NT2/D1 (cell line): ENCODE results near the gene NAV2.

Source experiments
- YY1 ChIP-seq: IDR thresholded peaks from 2 replicates; pipeline ENCODE4 v1.6.1; 2011; ENCODE audit not compliant: insufficient read length, insufficient read depth
- ZNF274 ChIP-seq: IDR thresholded peaks from 2 replicates; pipeline ENCODE4 v1.6.1; 2011; ENCODE audit warnings: mild to moderate bottlenecking, low read depth, low read length

DNA sequence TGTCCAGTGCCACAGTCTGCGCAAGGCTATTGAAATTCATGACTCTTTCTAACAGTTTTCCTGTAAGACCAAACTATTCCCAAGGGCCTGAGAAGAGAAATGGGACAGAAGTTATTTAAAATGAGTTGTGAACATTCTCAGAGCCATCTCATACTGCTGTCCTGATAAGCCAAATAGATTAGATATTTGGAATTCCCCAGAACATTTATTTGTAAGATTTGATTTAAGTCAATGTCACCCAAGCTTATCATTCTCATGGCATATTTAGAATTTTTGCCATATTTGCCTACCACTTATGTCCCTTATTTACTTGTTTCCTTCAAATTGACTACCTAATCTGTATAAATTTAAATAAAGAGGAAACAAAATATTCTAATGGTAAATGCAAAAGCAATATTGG lies 82.4 kb downstream of the NAV2 start:
- TF ChIP-seq YY1 = no peak
- no peak for TF ChIP-seq ZNF274
